ENCODE measurements around the gene TDRD10.
"Not testable (repeated sequence)": the region's sequence is repeated elsewhere in the genome, so short reads cannot be mapped to it uniquely, and the experiment has no call there.

The TDRD10 gene

DNA sequence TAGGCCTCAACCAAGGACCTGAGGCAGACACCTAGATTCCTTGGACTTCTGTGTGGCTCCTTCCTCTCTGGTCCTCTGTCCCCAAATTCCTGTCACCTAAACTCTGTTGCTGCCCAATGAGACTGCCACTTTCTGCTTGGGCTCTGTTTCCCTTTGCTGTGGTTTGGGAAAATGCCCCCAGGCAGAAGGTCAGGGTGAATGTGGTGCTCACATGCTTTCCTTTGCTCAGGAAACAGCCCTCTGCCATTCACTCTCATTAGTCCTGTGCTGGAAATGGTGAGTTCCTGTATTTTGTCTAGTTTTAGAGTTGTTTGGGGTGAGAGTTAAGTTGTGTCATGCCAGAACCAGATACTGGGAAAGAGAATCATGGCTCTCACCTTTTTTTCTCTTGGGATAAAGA lies 22.9 kb downstream of the TDRD10 start:
- DNase-seq (ENCODE audit: low spot score), result no peak
- TF ChIP-seq, protein P1, sequence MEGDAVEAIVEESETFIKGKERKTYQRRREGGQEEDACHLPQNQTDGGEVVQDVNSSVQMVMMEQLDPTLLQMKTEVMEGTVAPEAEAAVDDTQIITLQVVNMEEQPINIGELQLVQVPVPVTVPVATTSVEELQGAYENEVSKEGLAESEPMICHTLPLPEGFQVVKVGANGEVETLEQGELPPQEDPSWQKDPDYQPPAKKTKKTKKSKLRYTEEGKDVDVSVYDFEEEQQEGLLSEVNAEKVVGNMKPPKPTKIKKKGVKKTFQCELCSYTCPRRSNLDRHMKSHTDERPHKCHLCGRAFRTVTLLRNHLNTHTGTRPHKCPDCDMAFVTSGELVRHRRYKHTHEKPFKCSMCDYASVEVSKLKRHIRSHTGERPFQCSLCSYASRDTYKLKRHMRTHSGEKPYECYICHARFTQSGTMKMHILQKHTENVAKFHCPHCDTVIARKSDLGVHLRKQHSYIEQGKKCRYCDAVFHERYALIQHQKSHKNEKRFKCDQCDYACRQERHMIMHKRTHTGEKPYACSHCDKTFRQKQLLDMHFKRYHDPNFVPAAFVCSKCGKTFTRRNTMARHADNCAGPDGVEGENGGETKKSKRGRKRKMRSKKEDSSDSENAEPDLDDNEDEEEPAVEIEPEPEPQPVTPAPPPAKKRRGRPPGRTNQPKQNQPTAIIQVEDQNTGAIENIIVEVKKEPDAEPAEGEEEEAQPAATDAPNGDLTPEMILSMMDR (IDR thresholded peaks at IDR 0.05; ENCODE audit: extremely low read depth, insufficient read depth, missing control alignments), result no peak
- in situ Hi-C loops (cut with MboI; ENCODE audit: low pct_unique_long_range_greater_than_20kb, low sequenced_read_pairs, unreplicated experiment), result loop anchor here (5.0 kb wide), 1 partner anchor 38 kb away; no protein-coding TSS in a partner anchor

DNA sequence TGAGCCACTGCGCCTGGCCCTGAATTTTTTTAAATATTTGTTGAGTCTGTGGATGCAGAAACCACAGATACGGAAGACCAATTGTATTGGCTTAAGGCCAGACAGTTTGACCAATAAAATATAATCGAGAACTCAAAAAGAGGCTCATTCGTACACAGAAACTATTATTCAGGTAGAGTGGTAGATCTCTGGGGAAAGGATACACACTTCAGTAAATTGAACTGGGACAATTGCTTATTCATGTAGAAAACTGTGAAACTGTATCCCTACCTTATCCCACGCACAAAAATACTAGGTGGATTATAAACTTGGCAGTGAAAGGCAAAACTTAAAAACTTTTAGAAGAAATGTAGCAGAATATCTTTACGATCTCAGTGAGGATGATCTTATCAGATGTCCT lies 25.2 kb downstream of the TDRD10 start:
- in situ Hi-C loops (cut with MboI; ENCODE audit: low pct_unique_long_range_greater_than_20kb, low sequenced_read_pairs, unreplicated experiment), result loop anchor here (5.0 kb wide), 1 partner anchor 40 kb away; no protein-coding TSS in a partner anchor
- TF ChIP-seq, protein P1 (IDR thresholded peaks at IDR 0.05; ENCODE audit: extremely low read depth, insufficient read depth, missing control alignments), result no peak
- DNase-seq (ENCODE audit: low spot score), result no peak

DNA sequence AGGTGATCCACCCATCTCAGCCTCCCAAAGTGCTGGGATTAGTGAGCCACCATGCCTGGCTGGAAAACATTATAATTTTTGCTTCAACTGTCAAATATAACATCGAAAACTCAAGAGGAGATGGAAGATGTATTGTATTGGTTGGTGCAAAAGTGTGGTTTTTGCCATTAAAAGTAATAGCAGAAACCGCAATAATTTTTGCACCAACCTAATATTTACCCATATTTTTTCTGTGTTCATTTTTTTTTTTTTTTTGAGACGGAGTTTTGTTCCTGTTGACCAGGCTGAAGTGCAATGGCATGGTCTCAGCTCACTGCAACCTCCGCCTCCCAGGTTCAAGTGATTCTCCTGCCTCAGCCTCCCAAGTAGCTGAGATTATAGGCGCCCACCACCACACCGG lies 27.3 kb downstream of the TDRD10 start:
- in situ Hi-C loops (cut with MboI; ENCODE audit: low pct_unique_long_range_greater_than_20kb, low sequenced_read_pairs, unreplicated experiment), result loop anchor here (5.0 kb wide), 1 partner anchor 42 kb away; no protein-coding TSS in a partner anchor
- DNase-seq (ENCODE audit: low spot score), result no peak
- TF ChIP-seq, protein P1 (IDR thresholded peaks at IDR 0.05; ENCODE audit: extremely low read depth, insufficient read depth, missing control alignments), result no peak

DNA sequence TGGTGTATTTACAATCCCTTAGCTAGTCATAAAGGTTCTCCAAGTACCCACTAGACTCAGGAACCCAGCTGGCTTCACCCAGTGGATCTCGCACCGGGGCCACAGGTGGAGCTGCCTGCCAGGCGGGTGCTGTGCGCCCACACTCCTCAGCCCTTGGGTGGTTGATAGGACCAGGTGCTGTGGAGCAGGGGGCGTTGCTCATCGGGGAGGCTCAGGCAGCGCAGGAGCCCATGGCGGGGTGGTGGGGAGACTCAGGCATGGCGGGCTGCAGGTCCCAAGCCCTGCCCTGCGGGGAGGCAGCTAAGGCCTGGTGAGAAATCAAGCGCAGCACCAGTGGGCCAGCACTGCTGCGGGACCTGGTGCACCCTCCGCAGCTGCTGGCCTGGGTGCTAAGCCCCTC lies 29.9 kb downstream of the TDRD10 start:
- in situ Hi-C loops (cut with MboI; ENCODE audit: low pct_unique_long_range_greater_than_20kb, low sequenced_read_pairs, unreplicated experiment); DNase-seq (ENCODE audit: low spot score): not testable (repeated sequence)

DNA sequence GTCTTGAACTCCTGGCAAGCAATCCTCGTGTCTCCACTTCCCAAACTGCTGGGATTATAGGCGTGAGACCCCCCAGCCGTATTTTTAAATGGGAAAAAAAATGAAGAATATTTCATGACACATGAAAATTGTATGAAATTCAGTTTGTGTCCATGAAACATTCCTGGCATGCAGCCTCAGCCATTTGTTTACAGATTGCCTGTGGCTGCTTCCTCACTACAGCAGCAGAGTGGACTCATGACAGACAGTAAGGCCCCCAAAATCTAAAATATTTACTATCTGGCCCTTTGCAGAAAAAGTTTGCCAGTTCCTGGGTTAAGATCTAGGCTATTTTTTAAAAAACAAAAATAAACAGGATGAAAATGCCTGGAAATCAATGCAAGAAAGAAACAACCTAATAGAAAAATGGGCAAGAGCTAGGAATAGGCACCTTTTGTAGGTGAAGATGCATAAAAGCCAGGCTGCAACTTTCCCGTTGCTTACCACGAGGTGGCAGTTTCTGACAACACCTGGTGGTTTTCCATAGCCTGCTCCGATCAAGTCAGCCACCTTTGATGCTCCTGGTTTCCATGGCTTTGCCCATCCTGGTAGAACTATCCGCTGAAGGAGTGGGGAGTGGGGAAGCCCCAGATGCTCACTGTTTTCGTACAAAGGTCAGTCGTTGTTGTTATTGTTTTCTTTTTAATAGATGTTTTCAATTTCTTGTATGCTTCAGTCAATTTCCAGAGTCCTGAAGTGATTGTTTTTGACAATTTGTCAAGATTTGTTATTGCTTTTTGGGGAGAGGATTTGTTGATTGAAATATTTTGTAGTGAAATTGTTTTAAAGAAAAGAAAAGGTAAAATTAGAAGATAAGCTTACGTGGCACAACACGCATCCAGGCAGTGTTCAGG lies 32.2 kb downstream of the TDRD10 start:
- DNase-seq (ENCODE audit: low spot score), result no peak
- TF ChIP-seq, protein P1 (IDR thresholded peaks at IDR 0.05; ENCODE audit: extremely low read depth, insufficient read depth, missing control alignments), result no peak
- in situ Hi-C loops (cut with MboI; ENCODE audit: low pct_unique_long_range_greater_than_20kb, low sequenced_read_pairs, unreplicated experiment), result no loop called here

DNA sequence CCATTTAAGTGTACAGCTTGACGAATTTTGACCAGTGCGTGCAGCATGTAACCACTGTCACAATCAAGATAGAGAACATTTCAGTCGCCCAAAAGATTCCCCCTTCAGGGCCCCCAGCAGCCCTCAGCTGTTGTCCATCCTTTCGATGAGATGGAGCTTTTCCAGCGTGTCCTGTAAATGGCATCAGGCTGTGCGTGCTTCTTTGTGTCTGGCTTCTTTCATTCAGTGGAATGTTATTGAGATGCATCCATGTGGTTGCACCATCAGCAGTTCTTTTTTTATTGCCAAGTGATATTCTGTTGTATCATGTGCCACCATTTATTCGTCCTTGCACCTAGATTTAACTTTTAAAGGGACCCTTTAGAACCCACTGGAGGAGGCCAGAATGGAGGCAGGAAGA lies 34.6 kb downstream of the TDRD10 start:
- TF ChIP-seq, protein P1 (IDR thresholded peaks at IDR 0.05; ENCODE audit: extremely low read depth, insufficient read depth, missing control alignments), result no peak
- in situ Hi-C loops (cut with MboI; ENCODE audit: low pct_unique_long_range_greater_than_20kb, low sequenced_read_pairs, unreplicated experiment), result no loop called here
- DNase-seq (ENCODE audit: low spot score), result no peak

Measured in GM13977 (cell line).